Transverse colon (tissue), 4 donors: Measurements from ENCODE around the gene SERPIND1. TPM values are rescaled to one million over a fixed set of nuclear protein-coding genes. Genes with fewer than 3 reads are reported as not detected.
A peak's percentile ranks its signal among the peaks of the same experiment; 100 is the strongest.

Source experiments
- DNase-seq: peaks from one replicate; pipeline ENCODE4 v3.0.0-alpha.2; 2019
- H3K27ac ChIP-seq, 4 donors: fragments of 200-600 bp; sonication (generic); 2 replicates each; pipeline ENCODE4 v1.5.1; 2016 to 2018; ENCODE audit warnings: inconsistent platforms in 4 of 4
- H3K27me3 ChIP-seq: fragments of 200-600 bp; sonication (generic); 2 replicates; pipeline ENCODE4 v1.5.1; 2017; ENCODE audit warnings: inconsistent platforms
- H3K36me3 ChIP-seq, 4 donors: fragments of 200-600 bp; sonication (generic); 2 replicates each; pipeline ENCODE4 v1.5.1; 2017 to 2019; ENCODE audit warnings: inconsistent platforms in 4 of 4
- H3K4me1 ChIP-seq, 4 donors: fragments of 200-600 bp; sonication (generic); 2 replicates each; pipeline ENCODE4 v1.5.1; 2017 to 2020; ENCODE audit warnings: inconsistent platforms in 4 of 4
- H3K4me3 ChIP-seq, 4 donors: fragments of 200-600 bp; sonication (generic); 1 replicate in 1 of 4; 2 replicates in 3 of 4; pipeline versions ENCODE4 v1.5.1 to v1.6.1; 2017 to 2019; ENCODE audit warnings: inconsistent platforms in 4 of 4
- H3K9me3 ChIP-seq, 2 donors: fragments of 200-600 bp; sonication (generic); 2 replicates each; pipeline ENCODE4 v1.5.1; 2017 to 2019; ENCODE audit warnings: inconsistent platforms in 2 of 2
- EP300 ChIP-seq: sonication (generic); formaldehyde crosslinking; IDR thresholded peaks from one replicate; pipeline ENCODE4 v1.6.1; 2017; ENCODE audit warnings: antibody characterized with exemption, low read depth
- POLR2A ChIP-seq: fragments of 450-650 bp; IDR thresholded peaks from one replicate; pipeline ENCODE4 v1.6.1; 2016; ENCODE audit warnings: antibody characterized with exemption, mild to moderate bottlenecking, moderate library complexity
- POLR2AphosphoS5 ChIP-seq, 3 donors: sonication (generic); formaldehyde crosslinking; IDR thresholded peaks; one replicate each; pipeline ENCODE4 v1.6.1; 2016; ENCODE audit warnings: antibody characterized with exemption in 3 of 3
- WGBS, 2 donors: methylation state at CpG; one replicate each; pipeline ENCODE4 v1.1.5; 2018; ENCODE audit warnings: low coverage in 1 of 2; 5-methylcytosine and 5-hydroxymethylcytosine counted together
- in situ Hi-C, 4 donors: fragments of 200-750 bp; cut with MboI; loops; one replicate each; pipeline versions ENCODE4 v1.15.0 to v1.15.1; 2017; ENCODE audit warnings: low sequenced_read_pairs in 3 of 4, low pct_ligation_motif_present in 1 of 4, low pct_unique_long_range_greater_than_20kb in 1 of 4
- intact Hi-C: fragments of 100-400 bp; cut with DNase I; formaldehyde crosslinking; loops from one replicate; pipeline ENCODE4 v1.15.1; 2023; ENCODE audit warnings: low total_unique reads
- total RNA-seq, 4 donors: library from RNA; depleted of rRNA; stranded (reverse); fragments of >200 nt; gene quantifications; one replicate each; pipeline ENCODE4 v1.1.0, GENCODE V29; 2016
- TF ChIP-seq, protein P1 (sequence below), 5 experiments: fragments of 200-600 bp in 3 of 5; fragments of 450-650 bp in 2 of 5; sonication (generic) in 3 of 5; IDR thresholded peaks; 1 replicate in 2 of 5; 2 replicates in 3 of 5; pipeline ENCODE4 v1.5.1; 2016 to 2017; ENCODE audit warnings: antibody characterized with exemption in 5 of 5, inconsistent platforms in 3 of 5, mild to moderate bottlenecking in 2 of 5, moderate library complexity in 1 of 5

SERPIND1 gene
- total RNA-seq, 4 donors from 2014 or later, result not detected

DNA sequence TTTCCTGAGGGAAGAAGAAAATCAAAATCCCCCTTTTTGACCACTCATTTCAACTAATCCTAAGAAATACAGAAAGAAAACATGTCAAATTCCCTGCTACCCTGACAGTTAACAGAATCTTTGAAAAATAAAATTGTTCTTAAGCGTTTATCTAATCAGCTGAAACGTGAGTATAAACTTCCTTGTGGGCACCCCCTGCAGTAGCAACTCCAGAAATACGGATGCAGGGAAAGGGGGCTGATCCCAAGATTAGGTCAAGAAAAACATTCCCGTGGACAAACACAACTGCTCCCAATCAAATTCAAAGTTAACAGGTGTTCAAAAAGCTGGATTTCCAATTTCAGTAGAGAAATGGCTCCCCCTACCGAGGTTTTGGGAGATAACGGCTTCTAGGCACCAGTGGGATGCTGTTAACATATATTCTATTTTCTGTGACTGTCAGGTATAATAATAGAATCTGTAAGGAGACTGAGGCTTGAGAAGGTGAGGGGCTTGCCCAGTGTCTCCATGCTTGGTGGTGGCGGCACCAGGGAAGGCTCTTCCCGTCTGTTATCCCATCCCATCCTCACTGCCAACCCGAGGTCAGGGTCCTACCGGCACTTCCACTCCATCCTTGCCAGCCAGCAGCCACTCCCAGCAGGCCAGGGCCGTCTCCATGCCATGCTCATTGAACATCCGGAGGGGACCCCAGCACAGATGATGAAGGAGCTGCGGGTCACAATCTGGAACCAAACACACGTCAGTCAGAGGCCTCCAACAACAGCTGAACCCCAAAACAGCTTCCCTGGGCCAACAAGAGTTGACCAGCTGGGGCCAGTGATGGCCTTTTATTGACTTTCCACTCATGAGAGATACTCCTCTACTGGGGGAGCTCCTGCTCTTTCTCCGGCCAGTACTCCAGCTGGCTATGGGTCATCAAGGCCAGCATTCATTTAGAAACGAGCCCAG is 32.0 kb upstream of the SERPIND1 start:
- intact Hi-C loops (no loop called here), in situ Hi-C loops (loop anchor here in 1 of 4 donors (25.0 kb wide), 1 partner anchor 330 kb away; no protein-coding TSS in a partner anchor)
- 46 to 68% methylated on average over 5 to 16 of the region's 16 CpGs for WGBS, 2 donors
- Histone ChIP-seq H3K9me3 (peaks cover 0 to 4% of the 10 kb centered on the region in 2 donors), H3K27ac (no peak overlapping the region), H3K36me3 (peaks cover 0 to 39% (median 12%) of the 10 kb centered on the region in 4 donors), H3K4me3 (no peak overlapping the region), H3K4me1 (no peaks in the 10 kb centered on the region), H3K27me3 (no peaks in the 10 kb centered on the region)
- peak; percentile 22 for DNase-seq
- no peak for TF ChIP-seq POLR2AphosphoS5 (IDR thresholded peaks at IDR 0.05)
- TF ChIP-seq, protein P1, sequence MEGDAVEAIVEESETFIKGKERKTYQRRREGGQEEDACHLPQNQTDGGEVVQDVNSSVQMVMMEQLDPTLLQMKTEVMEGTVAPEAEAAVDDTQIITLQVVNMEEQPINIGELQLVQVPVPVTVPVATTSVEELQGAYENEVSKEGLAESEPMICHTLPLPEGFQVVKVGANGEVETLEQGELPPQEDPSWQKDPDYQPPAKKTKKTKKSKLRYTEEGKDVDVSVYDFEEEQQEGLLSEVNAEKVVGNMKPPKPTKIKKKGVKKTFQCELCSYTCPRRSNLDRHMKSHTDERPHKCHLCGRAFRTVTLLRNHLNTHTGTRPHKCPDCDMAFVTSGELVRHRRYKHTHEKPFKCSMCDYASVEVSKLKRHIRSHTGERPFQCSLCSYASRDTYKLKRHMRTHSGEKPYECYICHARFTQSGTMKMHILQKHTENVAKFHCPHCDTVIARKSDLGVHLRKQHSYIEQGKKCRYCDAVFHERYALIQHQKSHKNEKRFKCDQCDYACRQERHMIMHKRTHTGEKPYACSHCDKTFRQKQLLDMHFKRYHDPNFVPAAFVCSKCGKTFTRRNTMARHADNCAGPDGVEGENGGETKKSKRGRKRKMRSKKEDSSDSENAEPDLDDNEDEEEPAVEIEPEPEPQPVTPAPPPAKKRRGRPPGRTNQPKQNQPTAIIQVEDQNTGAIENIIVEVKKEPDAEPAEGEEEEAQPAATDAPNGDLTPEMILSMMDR (IDR thresholded peaks at IDR 0.05), result peak; percentile 49 to 58 (median 55)
- TF ChIP-seq POLR2A, result no peak
- no peak for TF ChIP-seq EP300

DNA sequence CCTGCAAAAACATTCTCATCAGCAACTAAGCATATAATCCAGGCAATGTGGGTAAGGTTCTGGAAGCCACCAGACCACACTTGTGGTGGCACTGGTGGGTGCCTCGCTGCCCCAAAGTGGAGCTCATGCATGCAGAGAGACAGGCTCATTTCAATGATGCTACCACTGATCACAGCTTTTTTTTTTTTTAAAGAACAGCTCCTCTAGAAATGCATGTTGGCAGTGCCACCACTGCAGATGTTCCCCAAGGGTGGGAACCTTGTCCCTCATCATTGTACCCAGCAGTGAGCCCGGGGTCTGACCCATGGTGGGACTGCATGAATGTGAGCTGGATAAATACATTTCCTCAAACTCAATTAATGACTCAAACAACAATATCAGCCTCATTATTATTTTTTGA is 31.1 kb upstream of the SERPIND1 start:
- no peak overlapping the region for H3K27ac ChIP-seq
- peaks cover 0 to 4% of the 10 kb centered on the region in 2 donors for H3K9me3 ChIP-seq
- in situ Hi-C loops (loop anchor here in 1 of 4 donors (25.0 kb wide), 1 partner anchor 330 kb away; no protein-coding TSS in a partner anchor), intact Hi-C loops (no loop called here)
- 84 to 100% methylated on average over 1 to 2 of the region's 2 CpGs for WGBS, 2 donors
- peaks cover 0 to 45% (median 16%) of the 10 kb centered on the region in 4 donors for H3K36me3 ChIP-seq
- TF ChIP-seq EP300 (no peak), POLR2AphosphoS5 (IDR thresholded peaks at IDR 0.05) (no peak), POLR2A (no peak)
- TF ChIP-seq, protein P1 (IDR thresholded peaks at IDR 0.05), result no peak
- no peak for DNase-seq
- H3K27me3 ChIP-seq, result no peaks in the 10 kb centered on the region
- H3K4me3 ChIP-seq, result no peak overlapping the region
- H3K4me1 ChIP-seq, result no peaks in the 10 kb centered on the region

DNA sequence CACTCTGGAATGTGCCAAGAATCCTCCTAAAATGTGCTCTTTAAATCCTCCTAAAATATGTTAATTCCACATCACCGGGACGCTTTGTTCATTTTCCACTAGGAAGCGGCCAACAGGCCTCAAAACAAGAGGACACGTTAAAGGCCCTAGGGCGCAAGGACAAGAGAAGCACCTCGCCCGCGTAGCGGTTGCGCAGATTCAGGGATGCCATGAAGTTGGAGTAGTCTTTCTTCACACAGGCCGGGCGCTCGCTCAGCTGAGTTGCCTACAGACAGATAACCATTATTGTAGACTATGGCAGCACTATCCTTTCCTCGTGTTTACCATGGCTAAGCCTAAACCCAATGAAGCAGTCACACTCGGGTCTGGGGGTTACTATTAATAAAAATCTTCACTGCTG is 29.5 kb upstream of the SERPIND1 start:
- H3K9me3 ChIP-seq, result peaks cover 0 to 4% of the 10 kb centered on the region in 2 donors
- H3K27me3 ChIP-seq, result no peaks in the 10 kb centered on the region
- peaks cover 0 to 45% (median 16%) of the 10 kb centered on the region in 4 donors for H3K36me3 ChIP-seq
- peaks cover 0 to 4% (median 1%) of the 10 kb centered on the region in 4 donors for H3K4me1 ChIP-seq
- in situ Hi-C loops (loop anchor here in 1 of 4 donors (25.0 kb wide), 1 partner anchor 332 kb away; no protein-coding TSS in a partner anchor), intact Hi-C loops (no loop called here)
- H3K27ac ChIP-seq, result no peak overlapping the region
- no peak for DNase-seq
- 92 to 93% methylated on average over 6 to 15 of the region's 15 CpGs for WGBS, 2 donors
- TF ChIP-seq, protein P1 (IDR thresholded peaks at IDR 0.05), result no peak
- no peak for TF ChIP-seq EP300
- TF ChIP-seq POLR2A, result no peak
- no peak for TF ChIP-seq POLR2AphosphoS5 (IDR thresholded peaks at IDR 0.05)
- no peak overlapping the region for H3K4me3 ChIP-seq

DNA sequence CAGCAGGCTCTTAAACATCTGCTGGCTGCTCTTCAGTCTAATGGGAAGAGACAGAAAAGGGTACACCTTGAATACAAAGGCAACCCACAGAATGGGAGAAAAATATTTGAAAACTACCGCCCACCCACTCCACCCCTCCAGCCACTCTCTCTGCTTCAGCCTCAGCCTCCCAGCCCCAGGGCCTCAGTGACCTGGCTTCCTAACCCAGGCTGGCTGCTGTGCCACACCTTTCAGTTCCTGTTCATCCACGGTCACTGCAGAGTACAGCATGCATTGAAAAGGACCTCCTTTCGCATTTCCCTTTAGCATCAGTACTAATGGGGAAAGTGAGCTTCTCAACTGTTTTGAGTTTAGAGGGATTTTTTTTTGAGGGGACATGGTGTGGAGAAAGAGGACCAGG is 28.8 kb upstream of the SERPIND1 start:
- 78 to 100% methylated on average over 1 to 3 of the region's 3 CpGs for WGBS, 2 donors
- Histone ChIP-seq H3K36me3 (peaks cover 0 to 45% (median 15%) of the 10 kb centered on the region in 4 donors), H3K27ac (no peak overlapping the region), H3K9me3 (peaks cover 0 to 4% of the 10 kb centered on the region in 2 donors), H3K27me3 (no peaks in the 10 kb centered on the region), H3K4me1 (peaks cover 0 to 4% (median 2%) of the 10 kb centered on the region in 4 donors), H3K4me3 (no peak overlapping the region)
- TF ChIP-seq POLR2A (no peak), POLR2AphosphoS5 (IDR thresholded peaks at IDR 0.05) (no peak), EP300 (no peak)
- TF ChIP-seq, protein P1 (IDR thresholded peaks at IDR 0.05), result no peak
- in situ Hi-C loops, result loop anchor here in 1 of 4 donors (25.0 kb wide), 1 partner anchor 333 kb away; no protein-coding TSS in a partner anchor
- intact Hi-C loops, result no loop called here
- DNase-seq, result no peak
